Osteocyte (in vitro differentiated cells): ENCODE data around the gene OR52I1. TPM values are rescaled to one million over a fixed set of nuclear protein-coding genes. Genes with fewer than 3 reads are reported as not detected.
A peak's percentile ranks its signal among the peaks of the same experiment; 100 is the strongest.

Experiments
- DNase-seq: peaks from one replicate; pipeline ENCODE4 v3.0.0; 2021; ENCODE audit warnings: mixed read lengths; ENCODE audit not compliant: unreplicated experiment; ENCODE audit errors: extremely low spot score
- H3K27ac Mint-ChIP-seq: one replicate; pipeline ENCODE4 v1.8.0; 2021; ENCODE audit warnings: mild to moderate bottlenecking, mixed read lengths; ENCODE audit not compliant: unreplicated experiment
- H3K27me3 Mint-ChIP-seq: one replicate; pipeline ENCODE4 v1.8.0; 2021; ENCODE audit warnings: mixed read lengths; ENCODE audit not compliant: unreplicated experiment
- H3K36me3 Mint-ChIP-seq: one replicate; pipeline ENCODE4 v1.8.0; 2021; ENCODE audit warnings: mixed read lengths; ENCODE audit not compliant: unreplicated experiment
- H3K4me1 Mint-ChIP-seq: one replicate; pipeline ENCODE4 v1.8.0; 2021; ENCODE audit warnings: mixed read lengths; ENCODE audit not compliant: unreplicated experiment
- H3K4me3 Mint-ChIP-seq: one replicate; pipeline ENCODE4 v1.8.0; 2021; ENCODE audit warnings: mild to moderate bottlenecking, moderate library complexity, mixed read lengths; ENCODE audit not compliant: unreplicated experiment
- H3K9me3 Mint-ChIP-seq: one replicate; pipeline ENCODE4 v1.8.0; 2021; ENCODE audit warnings: mixed read lengths; ENCODE audit not compliant: unreplicated experiment
- total RNA-seq: library from RNA; stranded (reverse); gene quantifications from 2 replicates; pipeline ENCODE4 v1.2.1, GENCODE V29; 2021
- TF ChIP-seq, protein P1 (sequence below): fragments of 200-600 bp; sonication (generic); IDR thresholded peaks from 2 replicates; pipeline ENCODE4 v1.5.0; 2021; ENCODE audit warnings: antibody characterized with exemption, mild to moderate bottlenecking, moderate library complexity

The OR52I1 gene
- total RNA-seq, 1 donor from 2014 or later = not detected

DNA sequence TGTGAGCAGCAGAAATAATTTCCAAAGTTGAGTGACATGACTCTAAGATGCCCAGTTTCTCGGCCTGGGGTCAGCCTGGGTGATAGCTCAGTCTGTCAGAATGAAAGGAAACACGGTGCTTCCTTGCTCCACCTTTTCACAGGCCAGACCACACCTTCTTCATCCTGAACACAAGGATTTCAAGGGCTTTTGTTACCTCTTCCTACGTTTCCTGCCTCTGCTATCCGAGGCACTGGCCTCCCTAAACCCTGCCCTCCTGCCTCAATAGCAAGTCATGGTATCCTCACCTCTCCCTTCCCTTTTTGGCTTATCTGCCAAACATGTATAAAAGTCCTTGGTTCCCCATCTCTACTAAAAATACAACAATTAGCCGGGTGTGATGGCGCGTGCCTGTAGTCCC lies 48.2 kb downstream of the OR52I1 start:
- Mint-ChIP-seq H3K4me3 (no peak overlapping the region), H3K36me3 (no peaks in the 10 kb centered on the region), H3K9me3 (no peaks in the 10 kb centered on the region), H3K4me1 (peaks cover 45% of the 10 kb centered on the region), H3K27ac (no peak overlapping the region), H3K27me3 (no peaks in the 10 kb centered on the region)
- TF ChIP-seq, protein P1, sequence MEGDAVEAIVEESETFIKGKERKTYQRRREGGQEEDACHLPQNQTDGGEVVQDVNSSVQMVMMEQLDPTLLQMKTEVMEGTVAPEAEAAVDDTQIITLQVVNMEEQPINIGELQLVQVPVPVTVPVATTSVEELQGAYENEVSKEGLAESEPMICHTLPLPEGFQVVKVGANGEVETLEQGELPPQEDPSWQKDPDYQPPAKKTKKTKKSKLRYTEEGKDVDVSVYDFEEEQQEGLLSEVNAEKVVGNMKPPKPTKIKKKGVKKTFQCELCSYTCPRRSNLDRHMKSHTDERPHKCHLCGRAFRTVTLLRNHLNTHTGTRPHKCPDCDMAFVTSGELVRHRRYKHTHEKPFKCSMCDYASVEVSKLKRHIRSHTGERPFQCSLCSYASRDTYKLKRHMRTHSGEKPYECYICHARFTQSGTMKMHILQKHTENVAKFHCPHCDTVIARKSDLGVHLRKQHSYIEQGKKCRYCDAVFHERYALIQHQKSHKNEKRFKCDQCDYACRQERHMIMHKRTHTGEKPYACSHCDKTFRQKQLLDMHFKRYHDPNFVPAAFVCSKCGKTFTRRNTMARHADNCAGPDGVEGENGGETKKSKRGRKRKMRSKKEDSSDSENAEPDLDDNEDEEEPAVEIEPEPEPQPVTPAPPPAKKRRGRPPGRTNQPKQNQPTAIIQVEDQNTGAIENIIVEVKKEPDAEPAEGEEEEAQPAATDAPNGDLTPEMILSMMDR = no peak
- no peak for DNase-seq

DNA sequence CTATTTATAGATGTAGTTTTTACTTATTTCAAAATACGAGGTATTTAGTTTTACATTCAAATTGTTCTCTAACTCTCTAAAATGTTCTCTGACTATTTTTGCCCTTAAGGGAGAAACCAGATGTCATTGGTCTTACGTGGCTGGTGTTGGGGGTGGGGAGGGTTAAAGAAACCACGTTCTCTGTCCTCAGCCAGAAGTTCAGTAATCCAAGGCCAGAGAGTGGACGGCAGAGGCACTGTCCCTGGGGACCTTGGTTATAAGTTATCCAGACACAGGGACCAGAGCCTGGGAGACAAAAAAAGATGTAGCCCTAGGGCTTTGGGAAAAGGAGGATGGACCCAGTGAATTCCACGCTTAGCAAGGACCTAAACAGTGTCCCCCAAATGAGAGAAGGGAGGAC lies 49.2 kb downstream of the OR52I1 start:
- no peaks in the 10 kb centered on the region for H3K9me3 Mint-ChIP-seq
- no peak overlapping the region for H3K4me3 Mint-ChIP-seq
- TF ChIP-seq, protein P1 = no peak
- DNase-seq = no peak
- H3K4me1 Mint-ChIP-seq = peaks cover 56% of the 10 kb centered on the region
- H3K27me3 Mint-ChIP-seq = no peaks in the 10 kb centered on the region
- no peaks in the 10 kb centered on the region for H3K36me3 Mint-ChIP-seq
- H3K27ac Mint-ChIP-seq = peak overlapping the region; percentile 70

DNA sequence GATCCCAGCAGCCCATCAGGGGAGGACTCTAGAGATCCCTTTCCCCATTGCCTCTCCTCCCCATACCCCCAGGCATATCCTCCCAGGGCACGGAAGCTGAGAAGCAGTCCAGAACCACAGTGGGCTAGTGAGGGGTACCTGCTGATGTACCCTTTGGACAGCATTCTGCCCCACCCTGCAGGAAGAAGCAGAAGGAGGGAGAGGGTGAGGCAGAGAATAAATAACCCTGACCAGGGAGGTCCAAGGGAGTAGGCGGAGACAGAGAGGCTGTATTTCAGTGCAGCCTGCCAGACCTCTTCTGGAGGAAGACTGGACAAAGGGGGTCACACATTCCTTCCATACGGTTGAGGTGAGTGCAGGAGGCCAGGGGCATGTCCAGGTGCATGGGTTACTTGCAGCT lies 49.8 kb downstream of the OR52I1 start, which contains the start of gene OR51E1:
TSS of gene OR51E1 (plus strand) at position 301 of the 400 bp plus-strand sequence. CDS start 8,545 bp downstream, outside the sequence.
- peak within 1 kb of the TSS; percentile 70 for H3K27ac Mint-ChIP-seq
- peaks cover 62% of the 10 kb centered on the region for H3K4me1 Mint-ChIP-seq
- no peaks in the 10 kb centered on the region for H3K27me3 Mint-ChIP-seq
- H3K4me3 Mint-ChIP-seq = no peak within 1 kb of the TSS
- no peak for DNase-seq
- TF ChIP-seq, protein P1 = no peak
- H3K9me3 Mint-ChIP-seq = no peaks in the 10 kb centered on the region
- no peaks in the 10 kb centered on the region for H3K36me3 Mint-ChIP-seq

DNA sequence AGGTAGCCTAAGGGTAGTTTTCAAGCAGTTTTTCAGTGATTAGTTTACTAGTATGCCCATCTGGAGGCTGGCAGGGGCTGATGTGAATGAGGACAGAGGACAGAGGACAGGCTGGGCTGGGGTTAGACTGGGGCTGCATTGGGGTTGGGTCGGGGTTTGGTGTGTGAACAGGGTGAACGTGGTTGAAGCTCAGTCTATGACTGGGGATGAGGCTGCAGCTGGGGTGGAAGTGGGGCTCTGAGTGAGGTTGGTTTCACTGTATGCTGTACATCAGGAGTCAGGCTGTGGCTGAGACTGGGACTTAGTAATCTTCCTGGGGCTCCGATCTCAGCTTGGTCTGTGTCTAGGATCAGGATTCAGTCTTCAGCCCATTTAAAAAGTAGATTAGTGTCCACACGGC lies 50.4 kb downstream of the OR52I1 start:
- DNase-seq = no peak
- Mint-ChIP-seq H3K4me3 (no peak overlapping the region), H3K36me3 (no peaks in the 10 kb centered on the region), H3K9me3 (no peaks in the 10 kb centered on the region), H3K4me1 (peaks cover 67% of the 10 kb centered on the region), H3K27ac (peak overlapping the region; percentile 45), H3K27me3 (no peaks in the 10 kb centered on the region)
- TF ChIP-seq, protein P1 = no peak

Other genes starting within 250 kb of the OR52I1 start
- gene OR52B4, start 225.7 kb upstream of the OR52I1 start, total RNA-seq = not detected in 2 replicates
- gene TRIM21, start 200.3 kb upstream of the OR52I1 start, total RNA-seq = 19.3 and 20.9 TPM in 2 replicates
- not detected in 2 replicates for gene OR52K2, start 144.7 kb upstream of the OR52I1 start, total RNA-seq
- not detected in 2 replicates for gene OR52K1, start 111.4 kb upstream of the OR52I1 start, total RNA-seq
- not detected in 2 replicates for gene OR52M1, start 48.8 kb upstream of the OR52I1 start, total RNA-seq
- gene OR52I2, start 12.3 kb upstream of the OR52I1 start, total RNA-seq = not detected in 2 replicates
- 10.7 and 13.8 TPM in 2 replicates for gene TRIM68, start 14.2 kb downstream of the OR52I1 start, total RNA-seq
- not detected in 2 replicates for gene OR51D1, start 43.4 kb downstream of the OR52I1 start, total RNA-seq
- 0.81 and 1.1 TPM in 2 replicates for gene OR51E1, start 49.9 kb downstream of the OR52I1 start, total RNA-seq
- gene OR51E2, start 103.8 kb downstream of the OR52I1 start, total RNA-seq = 0.40 and 0.76 TPM in 2 replicates
- not detected in 2 replicates for gene MMP26, start 110.7 kb downstream of the OR52I1 start, total RNA-seq
- not detected in 2 replicates for gene OR51F1, start 175.9 kb downstream of the OR52I1 start, total RNA-seq
- gene OR52R1, start 210.3 kb downstream of the OR52I1 start, total RNA-seq = not detected in 2 replicates
- gene OR51F2, start 227.3 kb downstream of the OR52I1 start, total RNA-seq = not detected in 2 replicates